ENCODE results near the gene CACNA1A. TPM values are rescaled to one million over a fixed set of nuclear protein-coding genes. Genes with fewer than 3 reads are reported as not detected.
"Not testable (repeated sequence)": the region's sequence is repeated elsewhere in the genome, so short reads cannot be mapped to it uniquely, and the experiment has no call there.

The CACNA1A gene
- total and polyA plus RNA-seq, 9 donors = 0.58 to 2.8 (median 1.4) TPM

GRCh38 chr19:13537454-13537853, 31.2 kb upstream of the CACNA1A start:
- Histone ChIP-seq H3K4me1 (ENCODE audit: control insufficient read depth, insufficient read depth, low read length) (no peaks in the 10 kb centered on the region), H3K27ac (ENCODE audit: low read length) (no peak overlapping the region), H3K36me3 (ENCODE audit: control insufficient read depth, insufficient read depth, low read length) (no peaks in the 10 kb centered on the region), H3K9me3 (replicated peaks; ENCODE audit: control insufficient read depth, low read depth, low read length) (no peaks in the 10 kb centered on the region), H3K27me3 (ENCODE audit: control insufficient read depth, insufficient read depth, low read length) (peaks cover 3% of the 10 kb centered on the region), H3K4me3 (ENCODE audit: low read length) (no peak overlapping the region)
- WGBS (ENCODE audit: insufficient coverage) = 36% methylated on average over 5 of the region's 6 CpGs
- DNase-seq = no peak

DNA sequence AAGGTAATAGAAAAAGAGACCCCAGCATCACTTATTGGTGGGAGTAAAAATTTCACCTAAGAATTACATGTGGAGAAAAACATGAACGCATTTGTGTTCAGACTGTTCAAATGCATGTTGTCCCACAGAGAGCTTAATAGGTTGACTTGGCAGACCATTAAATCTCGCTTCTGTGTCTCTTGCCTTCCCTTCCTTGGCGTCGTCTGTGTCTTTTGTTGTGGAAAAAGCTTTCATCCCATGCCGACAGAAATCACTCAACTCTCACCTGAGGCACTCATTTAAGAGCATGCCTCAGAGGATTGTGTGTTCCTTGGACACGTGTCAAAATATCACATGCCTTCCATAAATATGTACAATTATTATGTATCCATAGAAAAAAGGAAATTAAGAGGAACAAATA, 24.4 kb upstream of the CACNA1A start:
- no peaks in the 10 kb centered on the region for H3K9me3 ChIP-seq (replicated peaks; ENCODE audit: control insufficient read depth, low read depth, low read length)
- no peak overlapping the region for H3K27ac ChIP-seq (ENCODE audit: low read length)
- H3K36me3 ChIP-seq (ENCODE audit: control insufficient read depth, insufficient read depth, low read length) = no peaks in the 10 kb centered on the region
- no peak overlapping the region for H3K4me3 ChIP-seq (ENCODE audit: low read length)
- DNase-seq = no peak
- H3K4me1 ChIP-seq (ENCODE audit: control insufficient read depth, insufficient read depth, low read length) = no peaks in the 10 kb centered on the region
- peaks cover 2% of the 10 kb centered on the region for H3K27me3 ChIP-seq (ENCODE audit: control insufficient read depth, insufficient read depth, low read length)
- WGBS (ENCODE audit: insufficient coverage) = no CpG with 5 or more reads among the region's 6 CpGs

- H3K27ac ChIP-seq (ENCODE audit: low read length); DNase-seq; H3K4me1 ChIP-seq (ENCODE audit: control insufficient read depth, insufficient read depth, low read length); H3K9me3 ChIP-seq (replicated peaks; ENCODE audit: control insufficient read depth, low read depth, low read length); H3K4me3 ChIP-seq (ENCODE audit: low read length); H3K36me3 ChIP-seq (ENCODE audit: control insufficient read depth, insufficient read depth, low read length); H3K27me3 ChIP-seq (ENCODE audit: control insufficient read depth, insufficient read depth, low read length): not testable (repeated sequence)
- WGBS (ENCODE audit: insufficient coverage) = no CpG with 5 or more reads among the region's 2 CpGs
Observed at GRCh38 chr19:13529721-13530120, 23.4 kb upstream of the CACNA1A start.

DNA sequence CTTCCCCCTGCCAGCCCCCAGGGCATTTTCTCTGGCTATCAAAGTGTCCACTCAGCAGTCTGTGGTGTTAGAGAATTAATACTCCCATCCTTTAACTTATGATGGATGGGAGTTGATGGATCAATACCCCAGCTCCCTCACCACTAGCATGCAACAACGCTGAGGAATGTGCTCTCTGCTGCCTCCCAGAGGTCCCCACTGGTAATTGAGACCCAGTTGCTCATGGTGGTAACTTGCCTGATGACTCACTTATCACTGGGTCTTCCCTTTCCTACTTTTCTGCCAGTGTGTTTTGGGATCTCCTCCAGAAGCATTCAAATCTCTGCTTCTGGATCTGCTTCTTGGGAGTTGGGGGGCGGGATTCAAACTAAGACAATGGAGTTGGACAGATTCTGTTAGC, 20.3 kb upstream of the CACNA1A start:
- H3K4me3 ChIP-seq (ENCODE audit: low read length) = no peak overlapping the region
- H3K36me3 ChIP-seq (ENCODE audit: control insufficient read depth, insufficient read depth, low read length) = no peaks in the 10 kb centered on the region
- no peak overlapping the region for H3K27ac ChIP-seq (ENCODE audit: low read length)
- 0% methylated on average over 1 of the region's 2 CpGs for WGBS (ENCODE audit: insufficient coverage)
- no peak for DNase-seq
- H3K4me1 ChIP-seq (ENCODE audit: control insufficient read depth, insufficient read depth, low read length) = no peaks in the 10 kb centered on the region
- H3K27me3 ChIP-seq (ENCODE audit: control insufficient read depth, insufficient read depth, low read length) = peaks cover 2% of the 10 kb centered on the region
- no peaks in the 10 kb centered on the region for H3K9me3 ChIP-seq (replicated peaks; ENCODE audit: control insufficient read depth, low read depth, low read length)

- Histone ChIP-seq H3K36me3 (ENCODE audit: control insufficient read depth, insufficient read depth, low read length) (no peaks in the 10 kb centered on the region), H3K27me3 (ENCODE audit: control insufficient read depth, insufficient read depth, low read length) (no peaks in the 10 kb centered on the region), H3K9me3 (replicated peaks; ENCODE audit: control insufficient read depth, low read depth, low read length) (peaks cover 9% of the 10 kb centered on the region), H3K27ac (ENCODE audit: low read length) (no peak overlapping the region), H3K4me1 (ENCODE audit: control insufficient read depth, insufficient read depth, low read length) (no peaks in the 10 kb centered on the region), H3K4me3 (ENCODE audit: low read length) (no peak overlapping the region)
- DNase-seq = no peak
Observed at GRCh38 chr19:13521066-13521465, 14.8 kb upstream of the CACNA1A start.

GRCh38 chr19:13511947-13512346, 5.7 kb upstream of the CACNA1A start:
- H3K4me3 ChIP-seq (ENCODE audit: low read length) = no peak overlapping the region
- no peaks in the 10 kb centered on the region for H3K4me1 ChIP-seq (ENCODE audit: control insufficient read depth, insufficient read depth, low read length)
- DNase-seq = no peak
- no peak overlapping the region for H3K27ac ChIP-seq (ENCODE audit: low read length)
- H3K36me3 ChIP-seq (ENCODE audit: control insufficient read depth, insufficient read depth, low read length) = no peaks in the 10 kb centered on the region
- peaks cover 23% of the 10 kb centered on the region for H3K27me3 ChIP-seq (ENCODE audit: control insufficient read depth, insufficient read depth, low read length)
- no peaks in the 10 kb centered on the region for H3K9me3 ChIP-seq (replicated peaks; ENCODE audit: control insufficient read depth, low read depth, low read length)
- 0% methylated on average over 1 of the region's 2 CpGs for WGBS (ENCODE audit: insufficient coverage)

DNA sequence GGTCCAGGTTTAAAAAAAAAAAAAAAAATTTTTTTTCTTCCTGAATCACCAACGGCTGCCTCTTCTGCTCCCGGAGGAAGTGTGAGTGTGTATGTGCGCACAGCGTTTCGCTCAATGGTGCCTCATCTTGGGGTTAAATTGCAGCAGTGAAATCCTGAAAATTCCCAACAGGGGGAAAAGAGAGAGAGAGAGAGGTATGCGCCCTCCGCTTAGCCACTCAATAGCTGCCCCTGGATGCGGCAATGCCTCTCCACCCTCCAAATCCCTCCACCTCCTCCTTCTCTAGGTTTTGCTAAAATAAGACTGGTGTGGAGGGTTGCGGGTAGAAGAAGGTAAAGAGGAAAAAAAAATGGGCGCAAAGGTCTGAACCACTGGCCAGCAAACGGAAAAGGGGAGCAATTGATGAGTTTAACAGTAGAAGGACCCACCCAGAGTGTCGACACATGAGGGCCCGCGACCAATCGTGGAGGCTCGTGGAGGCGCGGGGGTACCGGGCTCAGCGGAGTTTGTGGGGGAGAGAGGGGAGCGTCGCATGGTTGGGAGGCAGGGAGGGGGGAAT, 853 bp upstream of the CACNA1A start:
- no peak for DNase-seq
- under 1% methylated on average over 14 of the region's 22 CpGs for WGBS (ENCODE audit: insufficient coverage)
- no peaks in the 10 kb centered on the region for H3K9me3 ChIP-seq (replicated peaks; ENCODE audit: control insufficient read depth, low read depth, low read length)
- peaks cover 61% of the 10 kb centered on the region for H3K27me3 ChIP-seq (ENCODE audit: control insufficient read depth, insufficient read depth, low read length)
- H3K4me3 ChIP-seq (ENCODE audit: low read length) = no peak overlapping the region
- H3K36me3 ChIP-seq (ENCODE audit: control insufficient read depth, insufficient read depth, low read length) = no peaks in the 10 kb centered on the region
- H3K4me1 ChIP-seq (ENCODE audit: control insufficient read depth, insufficient read depth, low read length) = peaks cover 2% of the 10 kb centered on the region
- no peak overlapping the region for H3K27ac ChIP-seq (ENCODE audit: low read length)

DNA sequence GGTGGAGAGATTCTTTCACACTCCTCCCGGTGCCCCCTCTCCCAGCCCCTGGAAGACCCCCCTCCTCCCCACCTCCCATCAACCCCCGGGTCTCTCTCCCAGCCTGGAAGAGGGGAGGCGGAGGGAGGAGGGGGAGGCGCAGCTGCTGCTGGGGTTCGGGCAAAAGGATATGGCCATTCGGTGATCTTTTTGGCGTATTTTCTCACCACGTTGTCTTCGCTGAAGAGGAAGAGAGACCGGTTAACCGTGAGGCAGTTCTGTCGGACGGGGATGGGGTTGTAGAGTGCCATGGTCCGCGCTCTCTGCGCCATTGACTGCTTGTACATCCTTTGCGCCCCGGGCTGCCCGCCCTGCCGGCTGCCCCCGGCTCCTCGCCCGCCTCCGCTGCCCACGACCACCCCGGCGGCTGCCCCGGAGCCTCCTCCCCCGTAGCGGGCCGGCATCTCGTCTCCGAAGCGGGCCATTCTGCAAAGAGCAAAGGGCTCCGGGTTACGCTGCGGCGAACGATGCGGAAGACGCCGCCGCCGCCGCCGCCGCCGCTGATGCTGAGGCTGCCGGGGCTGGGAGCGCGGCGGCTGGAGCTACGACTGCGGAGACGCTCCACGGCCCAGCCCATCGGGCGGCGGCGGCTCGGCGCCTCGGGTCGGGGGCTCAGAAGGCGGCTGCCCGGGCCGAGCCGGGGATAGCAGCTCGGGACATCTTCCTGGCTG, 363 bp downstream of the CACNA1A start:
- H3K27ac ChIP-seq (ENCODE audit: low read length) = no peak overlapping the region
- no peaks in the 10 kb centered on the region for H3K9me3 ChIP-seq (replicated peaks; ENCODE audit: control insufficient read depth, low read depth, low read length)
- WGBS (ENCODE audit: insufficient coverage) = 1% methylated on average over 53 of the region's 69 CpGs
- H3K36me3 ChIP-seq (ENCODE audit: control insufficient read depth, insufficient read depth, low read length) = no peaks in the 10 kb centered on the region
- peaks cover 2% of the 10 kb centered on the region for H3K4me1 ChIP-seq (ENCODE audit: control insufficient read depth, insufficient read depth, low read length)
- H3K27me3 ChIP-seq (ENCODE audit: control insufficient read depth, insufficient read depth, low read length) = peaks cover 59% of the 10 kb centered on the region
- no peak overlapping the region for H3K4me3 ChIP-seq (ENCODE audit: low read length)
- DNase-seq = no peak

DNA sequence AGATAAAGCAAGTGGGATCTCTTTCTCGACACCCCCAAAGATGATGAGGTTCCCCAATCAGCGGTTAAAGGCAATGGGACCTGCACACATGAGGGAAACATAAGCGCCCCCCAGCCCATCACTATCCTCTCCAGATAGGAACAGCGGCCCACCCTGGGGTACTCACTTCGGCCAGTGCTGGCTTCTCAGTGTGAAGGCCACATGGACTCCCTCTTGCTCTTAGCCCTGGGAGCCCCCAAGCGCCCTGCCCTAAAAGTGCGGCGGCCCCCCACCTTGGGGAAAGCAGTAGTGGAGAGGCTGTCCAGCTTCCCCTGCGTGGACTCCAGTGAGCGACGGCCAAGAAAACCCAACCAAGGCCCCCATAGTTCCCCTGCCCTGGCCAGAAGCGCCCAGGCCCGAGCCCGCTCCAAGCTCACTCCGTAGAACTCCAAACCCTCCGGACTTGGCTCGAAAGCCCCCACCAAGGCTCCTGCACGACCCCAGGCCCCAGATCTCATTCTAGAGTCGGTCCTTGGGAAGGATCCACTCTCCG, 1.0 kb downstream of the CACNA1A start:
- Histone ChIP-seq H3K4me3 (ENCODE audit: low read length) (no peak overlapping the region), H3K9me3 (replicated peaks; ENCODE audit: control insufficient read depth, low read depth, low read length) (no peaks in the 10 kb centered on the region), H3K36me3 (ENCODE audit: control insufficient read depth, insufficient read depth, low read length) (no peaks in the 10 kb centered on the region), H3K27me3 (ENCODE audit: control insufficient read depth, insufficient read depth, low read length) (peaks cover 59% of the 10 kb centered on the region), H3K4me1 (ENCODE audit: control insufficient read depth, insufficient read depth, low read length) (peaks cover 2% of the 10 kb centered on the region), H3K27ac (ENCODE audit: low read length) (no peak overlapping the region)
- WGBS (ENCODE audit: insufficient coverage) = 24% methylated on average over 17 of the region's 20 CpGs
- DNase-seq = no peak

- H3K9me3 ChIP-seq (replicated peaks; ENCODE audit: control insufficient read depth, low read depth, low read length) = no peaks in the 10 kb centered on the region
- no peak for DNase-seq
- H3K36me3 ChIP-seq (ENCODE audit: control insufficient read depth, insufficient read depth, low read length) = no peaks in the 10 kb centered on the region
- peaks cover 54% of the 10 kb centered on the region for H3K27me3 ChIP-seq (ENCODE audit: control insufficient read depth, insufficient read depth, low read length)
- 54% methylated on average over 7 of the region's 12 CpGs for WGBS (ENCODE audit: insufficient coverage)
- no peak overlapping the region for H3K4me3 ChIP-seq (ENCODE audit: low read length)
- H3K4me1 ChIP-seq (ENCODE audit: control insufficient read depth, insufficient read depth, low read length) = peaks cover 2% of the 10 kb centered on the region
- no peak overlapping the region for H3K27ac ChIP-seq (ENCODE audit: low read length)
Observed at GRCh38 chr19:13503570-13504235, 2.6 kb downstream of the CACNA1A start.

All from muscle of leg (tissue), 11 donors.